Measurements from ENCODE around the gene CDH2.

GRCh38 chr18:28068207-28068606 lies 108.7 kb downstream of the CDH2 start:
- TF ChIP-seq CTCF (IDR thresholded peaks at IDR 0.05): no peak
- TF ChIP-seq EP300 (IDR thresholded peaks at IDR 0.05): no peak
- no peak for TF ChIP-seq POLR2A (IDR thresholded peaks at IDR 0.05)

Measured in ovary (tissue), 3 donors.